ENCODE data around the gene LLGL1.
A peak's percentile ranks its signal among the peaks of the same experiment; 100 is the strongest.
"Not testable (repeated sequence)": the region's sequence is repeated elsewhere in the genome, so short reads cannot be mapped to it uniquely, and the experiment has no call there.

LLGL1 gene

GRCh38 chr17:18194804-18195203 is 30.6 kb upstream of the LLGL1 start:
- no peak for DNase-seq (ENCODE audit: low read depth)

DNA sequence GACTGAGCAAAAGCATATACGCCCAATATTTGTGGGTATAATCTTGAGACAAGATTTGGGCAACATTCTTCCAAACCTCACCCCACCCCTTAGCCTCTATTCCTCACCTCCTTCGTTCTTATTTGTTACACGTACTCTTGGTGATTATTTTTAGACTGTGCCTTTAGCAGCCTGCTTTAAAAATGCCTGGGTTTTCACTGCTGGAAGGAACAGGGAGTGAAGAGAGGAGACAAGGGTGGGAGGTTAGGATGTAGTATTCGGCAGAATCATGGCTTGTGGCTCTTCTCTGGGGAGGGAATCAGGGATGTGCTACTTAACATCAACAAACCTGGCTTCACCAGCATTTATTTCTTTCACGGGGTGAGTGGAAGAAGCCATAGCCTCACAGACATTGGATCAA is 30.2 kb upstream of the LLGL1 start:
- DNase-seq (ENCODE audit: low read depth): no peak

DNA sequence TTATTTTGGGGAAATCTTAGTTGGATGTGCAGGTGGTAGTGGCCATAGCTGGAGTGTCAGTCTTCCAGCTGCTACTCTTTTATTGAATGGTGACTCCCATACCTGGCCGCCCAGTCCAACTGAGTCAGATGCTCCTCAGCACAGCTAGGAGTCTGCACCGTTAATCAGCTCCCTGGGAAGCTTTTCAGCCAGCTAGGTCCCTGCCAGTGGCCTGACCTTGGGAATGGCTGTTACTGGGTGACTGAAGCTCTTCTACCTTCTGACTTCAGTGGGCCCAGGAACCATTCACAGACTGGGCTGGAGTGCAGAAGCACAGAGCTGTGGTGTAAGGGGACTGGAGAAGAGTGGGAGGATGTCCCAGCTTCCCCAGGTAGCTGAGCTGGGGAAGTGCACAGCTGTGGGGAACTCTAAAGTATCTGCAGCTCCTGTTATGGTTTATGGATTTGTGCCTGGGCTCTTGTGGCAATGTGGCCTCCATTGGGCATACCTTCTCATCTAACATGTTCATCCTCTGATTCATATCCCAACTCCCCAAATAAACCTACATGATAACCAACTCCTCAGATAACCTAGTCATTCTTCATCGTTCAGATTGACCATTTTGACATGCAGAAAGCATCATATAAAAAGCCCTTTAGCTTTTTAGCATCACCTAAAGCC is 27.8 kb upstream of the LLGL1 start:
- DNase-seq (ENCODE audit: low read depth): no peak

DNA sequence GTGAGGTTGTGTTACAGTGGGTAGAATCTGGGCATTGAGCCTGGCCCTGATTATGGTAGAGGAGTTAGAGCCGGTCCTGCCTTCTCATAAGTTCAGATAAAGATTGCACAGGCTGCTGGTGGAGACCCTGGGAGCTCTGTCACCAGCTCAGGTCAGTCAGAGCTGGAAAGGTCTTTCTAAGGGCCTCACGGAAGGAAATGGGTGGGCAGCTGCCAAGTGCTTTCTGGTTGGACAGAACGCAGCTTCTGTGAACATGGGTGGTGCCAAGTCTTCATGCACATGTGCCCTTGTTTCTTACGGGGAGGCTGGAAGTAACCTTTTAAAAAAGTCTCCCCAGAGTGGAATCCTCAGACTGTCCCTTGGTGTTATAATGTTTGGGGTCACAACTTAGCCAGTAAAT is 26.9 kb upstream of the LLGL1 start:
- no peak for DNase-seq (ENCODE audit: low read depth)

DNA sequence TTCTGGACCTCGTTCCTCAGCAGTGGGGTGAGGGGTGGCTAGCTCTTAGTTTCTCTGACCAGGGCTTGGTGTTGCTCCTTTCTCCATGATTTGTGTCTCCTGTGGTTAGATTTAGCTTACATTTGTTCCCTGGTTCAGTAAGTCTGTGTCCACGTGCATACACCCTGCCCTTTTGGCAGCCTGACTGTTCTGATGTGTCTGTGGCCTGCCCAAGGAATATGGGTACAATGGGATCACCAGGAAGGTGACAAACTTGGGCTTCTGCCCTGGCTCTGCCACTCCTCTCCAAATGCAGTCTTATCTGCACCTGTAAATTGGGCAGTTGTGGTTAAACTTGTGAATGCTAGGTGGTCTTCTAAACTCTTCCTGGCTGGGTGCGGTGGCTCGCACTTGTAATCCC is 24.3 kb upstream of the LLGL1 start:
- no peak for DNase-seq (ENCODE audit: low read depth)

GRCh38 chr17:18203308-18203707 is 22.1 kb upstream of the LLGL1 start:
- no peak for DNase-seq (ENCODE audit: low read depth)

DNA sequence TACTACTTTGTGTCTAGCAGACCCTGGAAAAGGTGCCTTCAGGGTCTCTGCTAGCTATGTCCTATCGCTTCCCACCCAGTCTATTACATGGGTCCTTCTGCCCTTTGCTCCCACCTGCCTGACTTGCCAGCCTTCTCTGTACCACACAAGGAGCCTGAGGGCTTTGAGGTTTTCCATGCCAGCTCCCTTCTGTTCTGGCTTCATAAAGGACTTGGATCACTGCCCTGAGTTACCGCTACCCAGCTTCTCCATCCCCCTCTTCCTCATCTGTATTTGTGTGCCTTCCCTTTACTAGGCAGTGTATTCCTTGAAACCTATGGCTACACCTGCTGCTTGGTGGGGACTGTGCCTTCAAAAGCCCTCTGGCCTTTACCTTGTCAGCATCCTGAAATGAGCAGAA is 19.6 kb upstream of the LLGL1 start:
- no peak for DNase-seq (ENCODE audit: low read depth)

- no peak for DNase-seq (ENCODE audit: low read depth)
These were observed 18.5 kb upstream of the LLGL1 start for GRCh38 chr17:18206962-18207361.

GRCh38 chr17:18208092-18208491 is 17.3 kb upstream of the LLGL1 start:
- DNase-seq (ENCODE audit: low read depth): no peak

- no peak for DNase-seq (ENCODE audit: low read depth)
These were observed 11.7 kb upstream of the LLGL1 start for GRCh38 chr17:18213666-18214270.

DNA sequence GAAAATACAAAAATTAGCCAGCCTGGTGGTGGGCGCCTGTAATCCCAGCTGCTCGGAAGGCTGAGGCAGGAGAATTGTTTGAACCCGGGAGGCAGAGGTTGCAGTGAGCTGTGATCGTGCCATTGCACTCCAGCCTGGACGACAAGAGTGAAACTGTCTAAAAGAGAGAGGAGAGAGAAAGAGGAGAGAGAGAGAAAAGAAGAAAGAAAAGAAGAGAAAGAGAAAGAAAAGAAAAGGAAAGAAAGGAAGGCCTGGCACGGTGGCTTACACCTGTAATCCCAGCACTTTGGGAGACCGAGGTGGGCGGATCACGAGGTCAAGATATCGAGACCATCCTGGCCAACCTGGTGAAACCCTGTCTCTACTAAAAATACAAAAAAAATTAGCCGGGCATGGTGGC is 8.5 kb upstream of the LLGL1 start:
- DNase-seq (ENCODE audit: low read depth): not testable (repeated sequence)

DNA sequence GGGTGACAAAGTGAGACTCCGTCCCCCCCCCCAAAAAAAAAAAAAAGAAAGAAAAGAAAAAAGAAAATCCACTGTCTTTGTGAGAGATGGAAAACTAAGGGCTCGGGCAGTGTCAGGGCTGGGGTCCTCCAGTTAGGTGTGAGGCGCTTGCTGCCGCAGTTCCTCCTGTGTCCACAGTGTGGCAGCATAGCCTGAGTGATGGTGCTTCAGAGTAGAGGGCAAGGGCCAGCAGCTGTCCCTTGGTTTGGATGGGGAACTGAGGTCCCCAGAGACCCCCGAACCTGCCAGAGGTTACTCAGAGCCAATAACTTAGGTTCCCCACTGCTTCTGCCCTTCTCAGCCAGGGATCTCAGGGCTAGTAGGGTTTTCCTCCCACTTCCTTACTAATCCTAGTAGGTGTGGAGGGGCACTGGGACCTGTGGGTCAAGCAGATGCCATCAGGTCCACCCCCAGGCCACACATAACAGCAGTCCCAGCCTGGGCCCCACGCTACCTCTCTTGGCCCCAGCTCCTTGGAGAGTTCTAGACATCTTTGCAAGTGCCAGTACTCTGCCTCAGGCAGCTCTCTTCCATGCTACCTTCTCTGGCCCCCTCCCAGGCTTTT is 7.9 kb upstream of the LLGL1 start:
- DNase-seq (ENCODE audit: low read depth): peak; percentile 54

DNA sequence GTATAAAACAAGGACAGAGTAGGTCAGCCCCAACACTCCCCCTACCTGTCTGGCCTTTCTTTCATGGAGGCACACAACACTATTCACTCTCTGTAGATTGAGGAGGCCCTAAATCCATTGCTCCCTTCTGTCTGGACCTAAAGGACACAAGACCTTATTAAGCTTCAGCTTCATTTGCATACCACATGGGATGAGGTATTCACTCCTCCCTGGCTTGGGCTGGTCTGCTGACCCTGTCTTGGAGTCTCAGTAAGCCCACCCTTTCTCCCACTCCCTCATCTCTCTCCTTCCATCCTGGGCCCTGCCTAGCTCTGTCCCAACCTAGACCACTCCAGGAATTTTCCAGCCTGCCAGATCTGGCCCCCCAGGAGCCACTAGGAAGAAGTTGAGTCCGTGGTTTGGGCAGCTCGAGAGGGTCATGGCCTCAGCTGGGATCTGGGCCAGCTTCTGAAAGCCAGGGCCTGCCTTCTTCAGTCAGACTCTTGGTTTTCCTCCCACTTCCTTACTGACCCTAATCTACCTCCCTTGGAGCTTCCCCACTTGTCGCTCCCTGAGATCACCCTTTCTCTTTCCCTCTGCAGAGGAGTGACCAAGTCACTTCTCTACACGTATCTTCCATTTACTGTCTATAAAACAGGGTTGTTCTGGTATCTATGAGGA is 6.5 kb upstream of the LLGL1 start:
- no peak for DNase-seq (ENCODE audit: low read depth)

GRCh38 chr17:18224053-18224386 is 1.4 kb upstream of the LLGL1 start:
- no peak for DNase-seq (ENCODE audit: low read depth)

DNA sequence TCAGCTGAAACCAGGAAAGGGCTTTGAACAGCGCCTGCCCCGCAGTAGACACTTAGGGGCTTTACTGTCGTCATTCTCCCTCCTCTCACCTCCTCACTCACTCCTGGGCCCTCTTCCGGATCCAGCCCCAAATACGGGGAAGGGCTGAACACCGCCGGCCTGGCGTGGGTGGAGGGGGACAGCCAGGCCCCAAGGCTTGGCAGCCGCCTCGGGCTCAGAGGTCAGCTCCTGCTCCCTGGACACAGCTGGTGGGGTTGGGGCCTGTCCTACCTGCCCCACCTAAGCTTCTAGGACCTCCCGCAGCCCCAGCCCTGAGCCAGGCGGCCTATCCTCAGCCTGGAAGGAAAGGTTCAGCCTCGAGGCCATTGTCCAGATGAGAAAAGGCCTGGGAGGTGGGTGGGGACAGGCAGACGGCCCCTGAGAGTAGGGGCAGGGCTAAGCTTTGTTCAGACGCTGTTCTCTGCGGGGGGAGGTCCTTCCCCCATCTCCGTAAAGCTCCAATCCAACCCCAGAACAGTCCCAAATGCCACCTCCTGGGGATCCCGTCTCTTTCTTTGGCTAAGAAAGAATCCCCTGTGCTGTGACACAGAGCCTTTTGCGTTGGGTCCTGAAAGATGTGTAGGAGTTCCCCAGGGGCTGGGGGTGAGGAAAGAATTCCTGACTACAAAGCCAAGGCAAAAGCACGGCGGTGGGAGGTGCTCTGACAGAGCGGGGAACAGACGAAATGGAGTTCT is 881 bp upstream of the LLGL1 start:
- DNase-seq (ENCODE audit: low read depth): no peak

DNA sequence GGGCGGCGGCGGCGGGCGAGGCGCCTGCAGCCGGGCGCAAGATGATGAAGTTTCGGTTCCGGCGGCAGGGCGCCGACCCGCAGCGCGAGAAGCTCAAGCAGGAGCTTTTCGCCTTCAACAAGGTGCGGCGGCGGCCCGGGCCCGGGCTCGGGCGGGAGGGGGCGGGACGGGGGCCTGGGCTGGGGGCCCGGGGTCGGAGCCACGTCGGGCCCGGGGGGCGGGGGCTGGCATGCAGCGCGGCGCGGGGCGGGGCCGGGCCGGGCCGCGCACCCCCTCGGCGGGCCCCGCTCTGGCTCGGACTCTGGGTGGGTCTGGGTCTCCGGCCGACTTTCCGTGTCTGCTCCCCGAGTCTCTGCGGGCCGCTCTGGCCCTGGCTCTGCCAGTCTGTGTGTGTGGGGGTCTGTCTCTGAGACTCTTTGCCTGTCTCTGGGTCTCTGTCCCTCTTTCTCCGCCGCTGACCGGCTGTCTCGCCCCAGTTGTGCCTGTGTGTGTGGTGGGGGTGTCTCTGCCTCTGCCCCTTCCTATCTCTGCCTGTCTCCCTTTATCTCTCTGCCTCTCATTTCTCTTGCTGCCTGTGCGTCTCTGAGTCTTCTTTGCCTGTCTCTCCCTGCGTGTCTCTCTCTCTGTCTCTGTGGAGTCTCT is 328 bp downstream of the LLGL1 start:
- no peak for DNase-seq (ENCODE audit: low read depth)

DNA sequence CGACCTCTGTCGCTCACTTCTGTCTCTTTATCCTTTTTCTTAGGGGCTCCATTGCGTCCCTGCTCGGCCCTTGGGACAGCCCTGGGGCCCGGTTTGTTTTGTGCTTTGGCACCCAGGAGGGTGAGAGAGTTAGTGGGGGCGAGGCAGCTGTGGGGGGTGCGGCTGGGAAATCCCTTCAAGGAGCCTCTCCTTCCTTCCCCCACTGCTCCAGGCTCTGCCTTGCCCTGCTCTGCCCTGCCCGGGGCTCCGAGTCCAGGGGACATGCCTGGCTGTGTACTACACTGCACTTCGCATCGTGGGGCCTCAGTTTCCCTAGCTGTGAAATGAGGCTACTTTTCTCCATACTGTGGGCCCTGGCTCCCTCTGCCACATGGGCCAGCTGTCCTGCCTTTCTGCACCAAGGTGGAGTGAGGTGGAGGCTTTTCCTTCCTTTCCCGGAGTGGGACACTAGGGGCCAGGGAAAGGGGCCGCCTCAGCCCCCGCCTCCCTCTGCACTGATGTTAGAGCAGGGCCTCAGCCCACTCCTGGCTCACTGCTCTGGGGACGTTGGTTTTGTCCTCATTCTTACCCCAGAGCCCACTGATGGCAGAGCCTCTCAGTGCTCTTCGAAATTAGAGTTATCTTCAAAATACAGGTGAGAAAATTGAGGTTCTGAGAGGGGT is 980 bp downstream of the LLGL1 start:
- DNase-seq (ENCODE audit: low read depth): no peak

DNA sequence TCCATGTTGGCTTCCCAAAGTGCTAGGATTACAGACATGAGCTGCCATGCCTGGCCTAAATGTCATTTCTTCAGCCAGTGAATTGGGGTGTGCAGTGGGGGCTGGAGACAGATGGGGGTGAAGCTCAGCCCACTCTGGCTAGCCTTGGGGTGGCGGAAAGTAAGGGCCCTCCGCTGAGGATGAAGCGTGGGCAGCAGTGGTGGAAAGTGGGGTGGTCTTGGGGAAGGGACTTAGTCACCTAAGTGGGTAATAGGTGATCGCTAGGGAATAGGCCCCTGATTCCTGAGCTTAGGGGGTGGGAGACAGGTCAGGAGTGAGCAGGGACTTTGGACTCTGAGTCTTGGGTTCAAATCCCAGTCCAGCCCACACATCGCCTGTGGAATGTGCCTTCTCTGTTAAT is 2.2 kb downstream of the LLGL1 start:
- no peak for DNase-seq (ENCODE audit: low read depth)

DNA sequence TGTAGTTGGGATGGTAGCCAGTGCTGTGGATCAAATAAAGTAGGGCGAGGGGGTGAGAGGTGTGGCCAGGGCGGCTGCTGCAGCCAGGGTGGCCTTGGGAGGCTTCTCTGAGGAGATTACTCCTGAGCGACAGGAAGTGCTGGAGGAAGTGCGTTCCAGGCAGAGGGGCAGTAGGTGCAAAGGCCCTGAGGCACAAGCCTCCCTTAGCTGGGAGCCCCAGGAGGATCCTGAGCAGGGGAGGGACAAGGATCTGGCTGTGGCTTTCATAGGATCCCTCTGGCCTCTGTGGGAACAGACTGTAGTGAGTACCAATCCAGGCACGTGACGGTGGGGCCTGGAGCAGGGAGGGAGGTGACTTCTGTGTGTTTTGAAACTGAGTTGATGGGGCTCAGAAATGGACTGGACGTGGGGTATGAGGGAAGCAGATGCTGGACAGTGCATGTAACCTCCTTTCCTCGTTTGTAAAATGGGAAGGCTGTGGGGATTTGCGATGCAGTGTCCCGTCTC is 2.8 kb downstream of the LLGL1 start:
- no peak for DNase-seq (ENCODE audit: low read depth)

DNA sequence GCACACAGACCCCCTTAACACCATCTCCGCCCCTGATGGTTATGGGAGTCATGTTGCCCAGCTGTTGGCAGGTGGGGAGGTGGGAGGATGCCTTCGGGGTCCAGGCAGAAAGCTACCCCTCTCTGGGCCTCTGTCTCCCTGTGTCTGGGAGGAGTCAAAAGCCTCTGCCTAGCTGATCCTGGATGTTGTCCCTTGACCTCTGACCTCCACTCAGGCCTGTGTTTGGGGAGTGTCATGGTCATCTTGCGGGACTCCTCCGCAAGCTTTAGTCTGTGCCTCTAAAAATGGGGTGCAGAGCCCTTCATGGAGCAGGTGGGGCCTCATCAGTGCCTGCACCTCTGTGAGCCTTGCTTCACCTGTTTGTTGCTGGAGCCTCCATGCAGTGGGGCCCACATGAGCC is 3.8 kb downstream of the LLGL1 start:
- no peak for DNase-seq (ENCODE audit: low read depth)

GRCh38 chr17:18229771-18230170 is 4.3 kb downstream of the LLGL1 start:
- DNase-seq (ENCODE audit: low read depth): no peak
